HEK293 (cell line): ENCODE results near the gene STUB1.
A peak's percentile ranks its signal among the peaks of the same experiment; 100 is the strongest.

Experiments
- CTCF ChIA-PET: fragments of 350-600 bp; formaldehyde crosslinking; extraction: SDS; loops from one replicate; lab custom pipeline; 2021; ENCODE audit warnings: antibody characterized with exemption; lab: Yijun Ruan, JAX
- POLR2A ChIA-PET: fragments of 300-600 bp; formaldehyde crosslinking; extraction: SDS; loops from one replicate; lab custom pipeline; 2020; ENCODE audit warnings: antibody characterized with exemption, inconsistent platforms; lab: Yijun Ruan, JAX
- H3K27ac ChIP-seq: fragments of 200-500 bp; sonication (Bioruptor generic); 2 replicates; pipeline ENCODE4 v1.5.1; 2014; ENCODE audit warnings: low read depth, low read length, control low read depth, inconsistent platforms; ENCODE audit errors: extremely low read depth
- H3K36me3 ChIP-seq, 2 experiments: fragments of 200-500 bp in 1 of 2; sonication (Bioruptor generic) in 1 of 2; 1 replicate in 1 of 2; 2 replicates in 1 of 2; pipeline ENCODE4 v1.5.1; 2014 to 2017; ENCODE audit warnings: inconsistent platforms in 2 of 2, low read length in 2 of 2; ENCODE audit not compliant: control insufficient read depth in 2 of 2, insufficient read depth in 1 of 2
- H3K4me1 ChIP-seq: fragments of 200-500 bp; sonication (Bioruptor generic); 2 replicates; pipeline ENCODE4 v1.5.1; 2014; ENCODE audit warnings: mild to moderate bottlenecking, low read length, inconsistent platforms; ENCODE audit not compliant: control insufficient read depth, insufficient read depth
- H3K4me3 ChIP-seq: 2 replicates; pipeline ENCODE4 v1.5.1; 2011; ENCODE audit warnings: low read depth, mild to moderate bottlenecking, control low read depth, low read length, moderate library complexity
- H3K9me3 ChIP-seq: fragments of 200-500 bp; sonication (Bioruptor generic); 2 replicates; pipeline ENCODE4 v1.5.1; 2014; ENCODE audit warnings: low read depth, low read length, inconsistent platforms; ENCODE audit not compliant: control insufficient read depth, insufficient read depth
- BCL11B ChIP-seq: fragments of 450-650 bp; formaldehyde crosslinking; IDR thresholded peaks from 2 replicates; pipeline ENCODE4 v1.5.1; 2016; ENCODE audit warnings: low read depth, missing biosample characterization, missing genetic modification characterization
- GLIS1 ChIP-seq: fragments of 450-650 bp; formaldehyde crosslinking; IDR thresholded peaks from 2 replicates; pipeline ENCODE4 v1.5.1; 2016; ENCODE audit warnings: missing biosample characterization, missing genetic modification characterization
- GLIS2 ChIP-seq: fragments of 450-650 bp; formaldehyde crosslinking; IDR thresholded peaks from 2 replicates; pipeline ENCODE4 v1.5.1; 2016; ENCODE audit warnings: missing biosample characterization, missing genetic modification characterization
- MYNN ChIP-seq: fragments of 450-650 bp; formaldehyde crosslinking; IDR thresholded peaks from 2 replicates; pipeline ENCODE4 v1.5.1; 2016; ENCODE audit warnings: missing biosample characterization, missing genetic modification characterization, borderline replicate concordance
- ZBTB7A ChIP-seq: fragments of 450-650 bp; formaldehyde crosslinking; IDR thresholded peaks from 2 replicates; pipeline ENCODE4 v1.5.1; 2016; ENCODE audit warnings: low read depth, missing biosample characterization, missing genetic modification characterization
- ZEB2 ChIP-seq: fragments of 450-650 bp; formaldehyde crosslinking; IDR thresholded peaks from 2 replicates; pipeline ENCODE4 v1.5.1; 2016; ENCODE audit warnings: missing biosample characterization, missing genetic modification characterization
- ZNF132 ChIP-seq: fragments of 450-650 bp; formaldehyde crosslinking; IDR thresholded peaks from 2 replicates; pipeline ENCODE4 v1.5.1; 2017; ENCODE audit warnings: missing biosample characterization, missing genetic modification characterization, borderline replicate concordance
- ZNF335 ChIP-seq: fragments of 450-650 bp; formaldehyde crosslinking; conservative IDR thresholded peaks from 2 replicates; pipeline ENCODE4 v1.5.1; 2016; ENCODE audit warnings: missing biosample characterization, missing genetic modification characterization
- ZNF560 ChIP-seq: fragments of 450-650 bp; formaldehyde crosslinking; IDR thresholded peaks from 2 replicates; pipeline ENCODE4 v1.5.1; 2017; ENCODE audit warnings: missing biosample characterization, missing genetic modification characterization, borderline replicate concordance
- ZNF830 ChIP-seq: fragments of 450-650 bp; IDR thresholded peaks from 2 replicates; pipeline ENCODE4 v1.5.0; 2018; ENCODE audit warnings: missing biosample characterization, missing genetic modification characterization, low read depth, mild to moderate bottlenecking, moderate library complexity
- TF ChIP-seq, protein P1 (sequence below): fragments of 450-650 bp; formaldehyde crosslinking; IDR thresholded peaks from 2 replicates; pipeline ENCODE4 v1.5.1; 2016; ENCODE audit warnings: missing biosample characterization, missing genetic modification characterization
- TF ChIP-seq, protein P2 (sequence below): fragments of 450-650 bp; formaldehyde crosslinking; IDR thresholded peaks from 2 replicates; pipeline ENCODE4 v1.5.1; 2016; ENCODE audit warnings: missing biosample characterization, missing genetic modification characterization
- TF ChIP-seq, protein P3 (sequence below): fragments of 450-650 bp; formaldehyde crosslinking; IDR thresholded peaks from 2 replicates; pipeline ENCODE4 v1.5.1; 2016; ENCODE audit warnings: missing biosample characterization, missing genetic modification characterization
- TF ChIP-seq, protein P4 (sequence below): fragments of 450-650 bp; formaldehyde crosslinking; IDR thresholded peaks from 2 replicates; pipeline ENCODE4 v1.5.1; 2016; ENCODE audit warnings: missing biosample characterization, missing genetic modification characterization
- TF ChIP-seq, protein P5 (sequence below): fragments of 450-650 bp; IDR thresholded peaks from 2 replicates; pipeline ENCODE4 v1.5.1; 2018; ENCODE audit warnings: missing biosample characterization, mild to moderate bottlenecking, missing genetic modification characterization
- TF ChIP-seq, protein P6 (sequence below): fragments of 450-650 bp; formaldehyde crosslinking; IDR thresholded peaks from 2 replicates; pipeline ENCODE4 v1.5.1; 2017; ENCODE audit warnings: missing biosample characterization, missing genetic modification characterization

The STUB1 gene

DNA sequence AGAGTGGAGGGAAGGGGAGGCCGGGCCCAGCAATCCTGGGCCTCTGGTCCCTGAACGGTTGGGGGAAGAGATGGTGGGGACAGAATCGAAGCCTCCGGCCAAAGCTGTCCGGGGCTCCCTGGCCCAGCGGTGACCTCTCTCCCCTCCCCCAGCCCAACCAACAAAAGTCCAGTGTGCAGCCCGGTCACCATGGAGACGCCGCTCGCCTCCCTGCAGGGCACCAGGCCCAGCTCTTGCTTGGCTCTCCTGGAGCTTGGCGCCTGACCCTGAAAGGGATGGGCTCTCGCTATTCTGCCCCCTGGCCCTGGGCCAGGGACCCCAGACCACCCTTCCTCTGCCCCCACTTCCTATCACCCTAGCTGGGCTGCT is 36.0 kb downstream of the STUB1 start:
- CTCF ChIA-PET: interaction anchor here (0.6 to 1.3 kb wide), 5 partner anchors 9 to 72 kb away, joined by 3 to 7 read pairs (median 6); partner anchors contain the start of genes CHTF18 and RPUSD1
- TF ChIP-seq, protein P1, sequence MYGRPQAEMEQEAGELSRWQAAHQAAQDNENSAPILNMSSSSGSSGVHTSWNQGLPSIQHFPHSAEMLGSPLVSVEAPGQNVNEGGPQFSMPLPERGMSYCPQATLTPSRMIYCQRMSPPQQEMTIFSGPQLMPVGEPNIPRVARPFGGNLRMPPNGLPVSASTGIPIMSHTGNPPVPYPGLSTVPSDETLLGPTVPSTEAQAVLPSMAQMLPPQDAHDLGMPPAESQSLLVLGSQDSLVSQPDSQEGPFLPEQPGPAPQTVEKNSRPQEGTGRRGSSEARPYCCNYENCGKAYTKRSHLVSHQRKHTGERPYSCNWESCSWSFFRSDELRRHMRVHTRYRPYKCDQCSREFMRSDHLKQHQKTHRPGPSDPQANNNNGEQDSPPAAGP: 0 out of 2 replicates have a peak, but pooled peaks have one; percentile 5
- TF ChIP-seq ZNF132 (tag by site-specific recombination) (no peak), GLIS2 (tag by site-specific recombination) (0 out of 2 replicates have a peak, but pooled peaks have one; percentile 8), ZEB2 (tag by site-specific recombination) (0 out of 2 replicates have a peak, but pooled peaks have one; percentile 2), ZNF560 (no peak), BCL11B (tag by site-specific recombination) (peak; percentile 55; the same call in 1 of the 2 replicates), MYNN (peak; percentile 63; the same call in 1 of the 2 replicates), GLIS1 (tag by site-specific recombination) (peak; percentile 50), ZBTB7A (tag by site-specific recombination) (no peak), ZNF335 (tag by site-specific recombination) (0 out of 2 replicates have a peak, but pooled peaks have one; percentile 3), ZNF830 (tag by site-specific recombination) (no peak)
- TF ChIP-seq, protein P2, sequence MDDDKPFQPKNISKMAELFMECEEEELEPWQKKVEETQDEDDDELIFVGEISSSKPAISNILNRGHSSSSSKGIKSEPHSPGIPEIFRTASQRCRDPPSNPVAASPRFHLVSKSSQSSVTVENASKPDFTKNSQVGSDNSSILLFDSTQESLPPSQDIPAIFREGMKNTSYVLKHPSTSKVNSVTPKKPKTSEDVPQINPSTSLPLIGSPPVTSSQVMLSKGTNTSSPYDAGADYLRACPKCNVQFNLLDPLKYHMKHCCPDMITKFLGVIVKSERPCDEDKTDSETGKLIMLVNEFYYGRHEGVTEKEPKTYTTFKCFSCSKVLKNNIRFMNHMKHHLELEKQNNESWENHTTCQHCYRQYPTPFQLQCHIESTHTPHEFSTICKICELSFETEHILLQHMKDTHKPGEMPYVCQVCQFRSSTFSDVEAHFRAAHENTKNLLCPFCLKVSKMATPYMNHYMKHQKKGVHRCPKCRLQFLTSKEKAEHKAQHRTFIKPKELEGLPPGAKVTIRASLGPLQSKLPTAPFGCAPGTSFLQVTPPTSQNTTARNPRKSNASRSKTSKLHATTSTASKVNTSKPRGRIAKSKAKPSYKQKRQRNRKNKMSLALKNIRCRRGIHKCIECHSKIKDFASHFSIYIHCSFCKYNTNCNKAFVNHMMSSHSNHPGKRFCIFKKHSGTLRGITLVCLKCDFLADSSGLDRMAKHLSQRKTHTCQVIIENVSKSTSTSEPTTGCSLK (tag by site-specific recombination): no peak
- TF ChIP-seq, protein P3, sequence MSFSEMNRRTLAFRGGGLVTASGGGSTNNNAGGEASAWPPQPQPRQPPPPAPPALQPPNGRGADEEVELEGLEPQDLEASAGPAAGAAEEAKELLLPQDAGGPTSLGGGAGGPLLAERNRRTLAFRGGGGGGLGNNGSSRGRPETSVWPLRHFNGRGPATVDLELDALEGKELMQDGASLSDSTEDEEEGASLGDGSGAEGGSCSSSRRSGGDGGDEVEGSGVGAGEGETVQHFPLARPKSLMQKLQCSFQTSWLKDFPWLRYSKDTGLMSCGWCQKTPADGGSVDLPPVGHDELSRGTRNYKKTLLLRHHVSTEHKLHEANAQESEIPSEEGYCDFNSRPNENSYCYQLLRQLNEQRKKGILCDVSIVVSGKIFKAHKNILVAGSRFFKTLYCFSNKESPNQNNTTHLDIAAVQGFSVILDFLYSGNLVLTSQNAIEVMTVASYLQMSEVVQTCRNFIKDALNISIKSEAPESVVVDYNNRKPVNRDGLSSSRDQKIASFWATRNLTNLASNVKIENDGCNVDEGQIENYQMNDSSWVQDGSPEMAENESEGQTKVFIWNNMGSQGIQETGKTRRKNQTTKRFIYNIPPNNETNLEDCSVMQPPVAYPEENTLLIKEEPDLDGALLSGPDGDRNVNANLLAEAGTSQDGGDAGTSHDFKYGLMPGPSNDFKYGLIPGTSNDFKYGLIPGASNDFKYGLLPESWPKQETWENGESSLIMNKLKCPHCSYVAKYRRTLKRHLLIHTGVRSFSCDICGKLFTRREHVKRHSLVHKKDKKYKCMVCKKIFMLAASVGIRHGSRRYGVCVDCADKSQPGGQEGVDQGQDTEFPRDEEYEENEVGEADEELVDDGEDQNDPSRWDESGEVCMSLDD (tag by site-specific recombination): no peak
- TF ChIP-seq, protein P4, sequence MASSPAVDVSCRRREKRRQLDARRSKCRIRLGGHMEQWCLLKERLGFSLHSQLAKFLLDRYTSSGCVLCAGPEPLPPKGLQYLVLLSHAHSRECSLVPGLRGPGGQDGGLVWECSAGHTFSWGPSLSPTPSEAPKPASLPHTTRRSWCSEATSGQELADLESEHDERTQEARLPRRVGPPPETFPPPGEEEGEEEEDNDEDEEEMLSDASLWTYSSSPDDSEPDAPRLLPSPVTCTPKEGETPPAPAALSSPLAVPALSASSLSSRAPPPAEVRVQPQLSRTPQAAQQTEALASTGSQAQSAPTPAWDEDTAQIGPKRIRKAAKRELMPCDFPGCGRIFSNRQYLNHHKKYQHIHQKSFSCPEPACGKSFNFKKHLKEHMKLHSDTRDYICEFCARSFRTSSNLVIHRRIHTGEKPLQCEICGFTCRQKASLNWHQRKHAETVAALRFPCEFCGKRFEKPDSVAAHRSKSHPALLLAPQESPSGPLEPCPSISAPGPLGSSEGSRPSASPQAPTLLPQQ (tag by site-specific recombination): 0 out of 2 replicates have a peak, but pooled peaks have one; percentile 0
- TF ChIP-seq, all 188 proteins: peak for 8
- no peaks in the 10 kb centered on the region for H3K9me3 ChIP-seq
- H3K4me1 ChIP-seq: peaks cover 10% of the 10 kb centered on the region
- POLR2A ChIA-PET: interaction anchor here (0.8 to 1.7 kb wide), 5 partner anchors 8 to 69 kb away, joined by 3 to 8 read pairs (median 3); partner anchors contain the start of genes CCDC78 and HAGHL
- H3K27ac ChIP-seq: no peak overlapping the region
- peaks cover 0 to 7% of the 10 kb centered on the region in 2 experiments; a peak in 1 of 3 replicates for H3K36me3 ChIP-seq
- no peak overlapping the region; the same call in 1 of the 2 replicates for H3K4me3 ChIP-seq

DNA sequence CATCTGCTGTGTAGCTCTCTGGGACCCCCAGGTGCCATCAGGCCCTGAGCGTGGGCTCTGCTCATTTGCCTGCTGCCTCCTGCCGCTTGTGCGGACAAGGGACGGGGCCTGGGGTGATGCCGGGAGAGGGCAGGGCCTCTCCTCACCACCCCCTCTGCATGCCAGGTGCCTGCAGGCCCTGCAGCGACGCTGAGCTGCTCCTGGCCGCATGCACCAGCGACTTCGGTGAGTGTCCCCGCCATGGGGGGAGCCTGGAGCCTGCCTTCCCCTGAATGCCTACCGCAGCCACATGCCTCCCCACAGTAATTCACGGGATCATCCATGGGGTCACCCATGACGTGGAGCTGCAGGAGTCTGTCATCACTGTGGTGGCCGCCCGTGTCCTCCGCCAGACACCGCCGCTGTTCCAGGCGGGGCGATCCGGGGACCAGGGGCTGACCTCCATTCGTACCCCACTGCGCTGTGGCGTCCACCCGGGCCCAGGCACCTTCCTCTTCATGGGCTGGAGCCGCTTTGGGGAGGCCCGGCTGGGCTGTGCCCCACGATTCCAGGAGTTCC is 36.6 kb downstream of the STUB1 start:
- Histone ChIP-seq H3K36me3 (peaks cover 0 to 7% of the 10 kb centered on the region in 2 experiments; a peak in 1 of 3 replicates), H3K27ac (no peak overlapping the region), H3K4me3 (no peak overlapping the region), H3K9me3 (no peaks in the 10 kb centered on the region), H3K4me1 (peaks cover 13% of the 10 kb centered on the region)
- ChIA-PET POLR2A (interaction anchor here (1.0 to 1.7 kb wide), 4 partner anchors 8 to 72 kb away, joined by 3 to 8 read pairs (median 4); partner anchors contain the start of genes CHTF18 and RPUSD1), CTCF (interaction anchor here (1.2 to 5.7 kb wide), 3 partner anchors 10 to 70 kb away, joined by 3 to 34 read pairs (median 6); partner anchors contain the start of genes CHTF18 and RPUSD1)
- TF ChIP-seq, protein P5, sequence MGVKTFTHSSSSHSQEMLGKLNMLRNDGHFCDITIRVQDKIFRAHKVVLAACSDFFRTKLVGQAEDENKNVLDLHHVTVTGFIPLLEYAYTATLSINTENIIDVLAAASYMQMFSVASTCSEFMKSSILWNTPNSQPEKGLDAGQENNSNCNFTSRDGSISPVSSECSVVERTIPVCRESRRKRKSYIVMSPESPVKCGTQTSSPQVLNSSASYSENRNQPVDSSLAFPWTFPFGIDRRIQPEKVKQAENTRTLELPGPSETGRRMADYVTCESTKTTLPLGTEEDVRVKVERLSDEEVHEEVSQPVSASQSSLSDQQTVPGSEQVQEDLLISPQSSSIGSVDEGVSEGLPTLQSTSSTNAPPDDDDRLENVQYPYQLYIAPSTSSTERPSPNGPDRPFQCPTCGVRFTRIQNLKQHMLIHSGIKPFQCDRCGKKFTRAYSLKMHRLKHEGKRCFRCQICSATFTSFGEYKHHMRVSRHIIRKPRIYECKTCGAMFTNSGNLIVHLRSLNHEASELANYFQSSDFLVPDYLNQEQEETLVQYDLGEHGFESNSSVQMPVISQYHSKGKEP (tag by site-specific recombination): peak; percentile 71
- TF ChIP-seq ZBTB7A (tag by site-specific recombination): no peak
- TF ChIP-seq, protein P6, sequence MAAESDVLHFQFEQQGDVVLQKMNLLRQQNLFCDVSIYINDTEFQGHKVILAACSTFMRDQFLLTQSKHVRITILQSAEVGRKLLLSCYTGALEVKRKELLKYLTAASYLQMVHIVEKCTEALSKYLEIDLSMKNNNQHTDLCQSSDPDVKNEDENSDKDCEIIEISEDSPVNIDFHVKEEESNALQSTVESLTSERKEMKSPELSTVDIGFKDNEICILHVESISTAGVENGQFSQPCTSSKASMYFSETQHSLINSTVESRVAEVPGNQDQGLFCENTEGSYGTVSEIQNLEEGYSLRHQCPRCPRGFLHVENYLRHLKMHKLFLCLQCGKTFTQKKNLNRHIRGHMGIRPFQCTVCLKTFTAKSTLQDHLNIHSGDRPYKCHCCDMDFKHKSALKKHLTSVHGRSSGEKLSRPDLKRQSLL (tag by site-specific recombination): no peak
